ENCODE measurements around the gene CDK6. TPM values are rescaled to one million over a fixed set of nuclear protein-coding genes. Genes with fewer than 3 reads are reported as not detected.

Gene CDK6
- total and polyA plus RNA-seq, 4 donors, result 3.3 to 35.0 (median 12.0) TPM

DNA sequence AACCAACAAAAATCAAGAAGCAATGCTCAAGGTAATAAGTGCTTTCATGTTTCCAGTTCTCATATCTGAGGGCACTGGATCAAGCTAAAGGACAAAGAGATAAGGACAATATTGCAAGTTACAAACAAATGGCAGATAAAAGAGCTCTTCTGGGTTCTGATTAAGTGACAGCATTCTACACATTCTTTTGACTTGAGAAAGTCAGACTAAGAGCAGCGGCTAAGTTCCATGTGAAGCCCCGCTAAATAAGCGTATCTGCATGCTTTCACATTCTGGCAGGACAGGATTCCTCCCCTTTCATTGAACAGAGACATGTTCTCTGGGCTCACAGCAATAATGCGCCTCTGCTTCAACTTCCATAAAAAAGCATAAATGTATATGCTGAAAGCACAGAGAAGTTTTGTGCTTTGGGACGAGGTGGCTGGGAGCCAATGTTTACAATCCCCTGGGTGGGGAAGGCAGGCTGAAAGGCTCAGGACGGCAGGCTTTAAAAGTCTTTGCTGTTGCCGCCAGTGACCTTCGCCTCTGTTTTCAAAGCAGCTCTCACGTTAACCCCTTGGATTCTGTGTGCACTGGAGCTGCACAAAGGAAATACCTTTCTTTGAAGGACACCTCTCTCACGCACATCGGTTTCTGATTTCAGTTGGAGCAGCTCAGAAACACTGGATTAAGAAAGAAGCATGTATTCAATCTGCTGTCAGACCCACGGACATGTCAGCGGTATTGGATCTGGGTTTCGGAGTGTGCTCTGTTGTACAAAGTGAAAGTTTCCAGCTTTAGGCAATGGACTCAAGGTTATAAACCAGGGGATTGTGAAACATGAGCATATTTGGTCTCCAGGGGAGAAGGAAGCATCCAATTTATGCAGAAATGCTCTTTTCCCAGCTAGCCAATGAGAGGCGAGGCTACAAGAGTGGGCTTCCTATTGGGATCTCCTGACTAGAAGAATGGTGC, 140.8 kb downstream of the CDK6 start (continued):
- peak; percentile 43 to 49 for TF ChIP-seq RAD21 (IDR thresholded peaks at IDR 0.05)
- peak in 1 of 2 donors; percentile 71 for TF ChIP-seq EGR1 (IDR thresholded peaks at IDR 0.05; ENCODE audit: low read depth in 2 of 2)
- TF ChIP-seq ZBTB33 (IDR thresholded peaks at IDR 0.05), result no peak
- peak; percentile 90 to 91 for TF ChIP-seq RXRA (IDR thresholded peaks at IDR 0.05)

DNA sequence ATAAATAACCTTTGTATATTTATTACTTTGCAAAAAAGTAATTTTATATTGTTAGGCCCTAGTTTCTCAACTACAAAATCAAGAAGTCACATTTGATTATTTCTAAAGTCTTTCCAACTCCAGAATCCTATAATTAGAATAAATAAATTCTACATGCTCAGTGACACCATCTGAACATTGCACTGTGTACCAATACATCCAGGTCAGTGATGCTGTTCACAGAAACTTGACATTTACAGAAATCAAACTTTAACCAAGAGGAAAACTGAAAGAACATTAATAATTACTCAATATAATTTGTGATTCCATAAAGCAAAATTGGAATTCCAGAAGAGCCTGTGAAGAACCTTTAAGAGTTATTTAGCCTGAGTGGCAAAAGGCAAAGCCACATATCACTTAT, 142.2 kb downstream of the CDK6 start:
- Histone ChIP-seq H3K9ac (ENCODE audit: low read depth in 1 of 2, low read length in 2 of 2) (no peak overlapping the region), H3K27me3 (ENCODE audit: control insufficient read depth in 4 of 4, insufficient read depth in 4 of 4, low read length in 3 of 4) (no peaks in the 10 kb centered on the region), H3K4me3 (ENCODE audit: low read depth in 1 of 3, low read length in 3 of 3) (no peak overlapping the region), H3K4me1 (ENCODE audit: control insufficient read depth in 4 of 4, insufficient read depth in 4 of 4, low read length in 3 of 4) (peaks cover 0 to 35% (median 25%) of the 10 kb centered on the region in 4 donors), H3K27ac (ENCODE audit: low read depth in 1 of 2, low read length in 2 of 2) (peak overlapping the region; percentile 11 to 51), H3K9me3 (ENCODE audit: control insufficient read depth in 4 of 4, low read length in 3 of 4) (no peaks in the 10 kb centered on the region), H3K36me3 (ENCODE audit: control insufficient read depth in 4 of 4, insufficient read depth in 3 of 4, low read depth in 1 of 4, low read length in 3 of 4) (no peaks in the 10 kb centered on the region)
- no peak for DNase-seq (ENCODE audit: low spot score)
- TF ChIP-seq NR2F2 (IDR thresholded peaks at IDR 0.05) (no peak), ATF3 (IDR thresholded peaks at IDR 0.05) (no peak), HNF4A (conservative IDR thresholded peaks at IDR 0.05) (peak; percentile 52 to 71), SP1 (IDR thresholded peaks at IDR 0.05) (peak; percentile 36), TAF1 (conservative IDR thresholded peaks at IDR 0.05) (no peak), EGR1 (IDR thresholded peaks at IDR 0.05; ENCODE audit: low read depth in 2 of 2) (no peak)

DNA sequence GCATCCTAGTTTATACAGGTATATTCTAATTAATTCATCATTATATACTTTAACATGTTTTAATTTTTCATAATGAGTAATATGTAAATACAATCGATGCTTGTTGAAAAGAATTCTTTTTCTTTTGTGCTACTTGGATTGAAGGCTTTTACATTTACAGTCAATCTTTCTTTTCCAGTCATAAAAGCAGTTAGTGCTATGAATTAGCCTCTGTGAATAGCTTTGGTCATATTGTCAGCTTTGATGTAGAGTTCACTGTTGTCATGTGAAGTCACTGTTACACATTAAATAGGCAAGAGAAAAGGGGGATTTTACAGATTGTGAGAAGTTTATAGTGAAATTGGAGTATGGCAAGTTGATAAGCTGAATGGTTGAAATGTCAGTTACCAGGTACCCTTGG, 142.9 kb downstream of the CDK6 start:
- no peak overlapping the region for H3K9ac ChIP-seq (ENCODE audit: low read depth in 1 of 2, low read length in 2 of 2)
- 93% methylated on average over 1 of the region's 1 CpG for WGBS
- peaks cover 0 to 28% (median 19%) of the 10 kb centered on the region in 4 donors for H3K4me1 ChIP-seq (ENCODE audit: control insufficient read depth in 4 of 4, insufficient read depth in 4 of 4, low read length in 3 of 4)
- H3K36me3 ChIP-seq (ENCODE audit: control insufficient read depth in 4 of 4, insufficient read depth in 3 of 4, low read depth in 1 of 4, low read length in 3 of 4), result no peaks in the 10 kb centered on the region
- no peaks in the 10 kb centered on the region for H3K27me3 ChIP-seq (ENCODE audit: control insufficient read depth in 4 of 4, insufficient read depth in 4 of 4, low read length in 3 of 4)
- no peak overlapping the region for H3K27ac ChIP-seq (ENCODE audit: low read depth in 1 of 2, low read length in 2 of 2)
- no peak overlapping the region for H3K4me3 ChIP-seq (ENCODE audit: low read depth in 1 of 3, low read length in 3 of 3)
- no peak for DNase-seq (ENCODE audit: low spot score)
- H3K9me3 ChIP-seq (ENCODE audit: control insufficient read depth in 4 of 4, low read length in 3 of 4), result no peaks in the 10 kb centered on the region
- TF ChIP-seq, protein P1, sequence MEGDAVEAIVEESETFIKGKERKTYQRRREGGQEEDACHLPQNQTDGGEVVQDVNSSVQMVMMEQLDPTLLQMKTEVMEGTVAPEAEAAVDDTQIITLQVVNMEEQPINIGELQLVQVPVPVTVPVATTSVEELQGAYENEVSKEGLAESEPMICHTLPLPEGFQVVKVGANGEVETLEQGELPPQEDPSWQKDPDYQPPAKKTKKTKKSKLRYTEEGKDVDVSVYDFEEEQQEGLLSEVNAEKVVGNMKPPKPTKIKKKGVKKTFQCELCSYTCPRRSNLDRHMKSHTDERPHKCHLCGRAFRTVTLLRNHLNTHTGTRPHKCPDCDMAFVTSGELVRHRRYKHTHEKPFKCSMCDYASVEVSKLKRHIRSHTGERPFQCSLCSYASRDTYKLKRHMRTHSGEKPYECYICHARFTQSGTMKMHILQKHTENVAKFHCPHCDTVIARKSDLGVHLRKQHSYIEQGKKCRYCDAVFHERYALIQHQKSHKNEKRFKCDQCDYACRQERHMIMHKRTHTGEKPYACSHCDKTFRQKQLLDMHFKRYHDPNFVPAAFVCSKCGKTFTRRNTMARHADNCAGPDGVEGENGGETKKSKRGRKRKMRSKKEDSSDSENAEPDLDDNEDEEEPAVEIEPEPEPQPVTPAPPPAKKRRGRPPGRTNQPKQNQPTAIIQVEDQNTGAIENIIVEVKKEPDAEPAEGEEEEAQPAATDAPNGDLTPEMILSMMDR (IDR thresholded peaks at IDR 0.05; ENCODE audit: low read depth, low read length, missing input control), result no peak
- TF ChIP-seq NR2F2 (IDR thresholded peaks at IDR 0.05), result no peak
- no peak for TF ChIP-seq MAX (IDR thresholded peaks at IDR 0.05)
- no peak for TF ChIP-seq REST (IDR thresholded peaks at IDR 0.05)
- TF ChIP-seq TAF1 (conservative IDR thresholded peaks at IDR 0.05), result no peak
- no peak for TF ChIP-seq GABPA (IDR thresholded peaks at IDR 0.05 in 1 of 2, conservative IDR thresholded peaks at IDR 0.05 in 1 of 2)
- TF ChIP-seq RXRA (IDR thresholded peaks at IDR 0.05), result no peak
- TF ChIP-seq RAD21 (IDR thresholded peaks at IDR 0.05), result no peak
- no peak for TF ChIP-seq SP1 (IDR thresholded peaks at IDR 0.05)
- TF ChIP-seq FOXA1 (IDR thresholded peaks at IDR 0.05), result no peak
- TF ChIP-seq ZBTB33 (IDR thresholded peaks at IDR 0.05), result no peak
- TF ChIP-seq HNF4G (IDR thresholded peaks at IDR 0.05), result no peak

Data from liver (tissue), 9 donors.